Activated naive CD4-positive, alpha-beta T cell treated with anti-CD3 and anti-CD28 coated beads, Interleukin-2, amount 50 U/mL, for 16 hours (primary cell): ENCODE results near the gene PSMD5.

ENCODE experiments used
- DNase-seq: peaks from one replicate; pipeline ENCODE4 v3.0.0-alpha.2; 2020

Gene PSMD5

GRCh38 chr9:120842685-120843485 lies at the start of gene PSMD5:
TSS of gene PSMD5 (minus strand) at chr9:120842922. CDS start at chr9:120842909, 13 bp downstream.
- peak; percentile 90 for DNase-seq

GRCh38 chr9:120891884-120892747 lies 49.4 kb upstream of the PSMD5 start:
- no peak for DNase-seq

- peak; percentile 74 for DNase-seq
Measured at GRCh38 chr9:120891245-120891883, 48.6 kb upstream of the PSMD5 start.

DNA sequence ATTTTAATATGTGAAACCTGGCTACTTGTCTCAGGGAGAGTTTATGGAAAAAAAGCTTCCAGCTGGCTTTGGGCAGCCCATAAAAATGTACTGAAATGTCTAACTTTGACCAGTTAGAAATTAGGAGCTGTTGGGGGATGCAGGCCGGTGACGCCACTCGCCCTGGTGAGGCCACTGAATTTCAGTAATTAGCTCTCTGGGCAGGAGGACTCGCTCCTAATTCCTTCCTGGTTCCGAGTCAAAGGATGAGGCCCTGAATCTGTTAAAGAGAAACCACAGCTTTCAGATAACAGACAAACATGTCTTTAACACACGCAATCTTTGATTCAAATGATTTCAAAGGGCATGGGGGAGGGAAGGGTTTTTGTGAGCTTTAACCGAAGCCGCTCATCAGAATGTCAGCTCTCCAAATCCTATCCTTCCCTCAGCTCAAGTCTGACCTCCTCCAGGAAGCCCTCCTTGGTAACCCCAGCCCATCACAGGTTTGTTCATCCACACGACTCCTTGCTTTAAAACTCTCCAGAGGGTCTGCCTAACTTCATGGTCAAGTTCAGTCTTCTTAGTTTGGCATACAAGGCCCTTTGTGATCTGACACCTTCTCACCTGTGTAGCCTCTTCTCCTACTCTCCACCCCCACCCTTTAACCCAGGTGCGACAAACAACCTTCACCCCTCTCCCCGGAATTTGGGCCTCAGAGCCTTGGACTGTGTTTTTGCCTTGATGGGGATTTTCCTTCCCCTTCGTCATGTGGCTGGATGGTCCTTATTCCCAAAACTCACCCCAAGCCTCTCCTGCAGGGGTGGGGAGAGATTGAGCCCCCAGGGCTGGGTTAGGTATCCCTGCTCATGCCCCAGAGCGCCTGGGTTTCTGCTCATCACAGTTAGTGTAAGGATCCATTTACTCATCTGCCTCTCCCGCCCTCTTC lies 47.9 kb upstream of the PSMD5 start:
- DNase-seq: no peak

DNA sequence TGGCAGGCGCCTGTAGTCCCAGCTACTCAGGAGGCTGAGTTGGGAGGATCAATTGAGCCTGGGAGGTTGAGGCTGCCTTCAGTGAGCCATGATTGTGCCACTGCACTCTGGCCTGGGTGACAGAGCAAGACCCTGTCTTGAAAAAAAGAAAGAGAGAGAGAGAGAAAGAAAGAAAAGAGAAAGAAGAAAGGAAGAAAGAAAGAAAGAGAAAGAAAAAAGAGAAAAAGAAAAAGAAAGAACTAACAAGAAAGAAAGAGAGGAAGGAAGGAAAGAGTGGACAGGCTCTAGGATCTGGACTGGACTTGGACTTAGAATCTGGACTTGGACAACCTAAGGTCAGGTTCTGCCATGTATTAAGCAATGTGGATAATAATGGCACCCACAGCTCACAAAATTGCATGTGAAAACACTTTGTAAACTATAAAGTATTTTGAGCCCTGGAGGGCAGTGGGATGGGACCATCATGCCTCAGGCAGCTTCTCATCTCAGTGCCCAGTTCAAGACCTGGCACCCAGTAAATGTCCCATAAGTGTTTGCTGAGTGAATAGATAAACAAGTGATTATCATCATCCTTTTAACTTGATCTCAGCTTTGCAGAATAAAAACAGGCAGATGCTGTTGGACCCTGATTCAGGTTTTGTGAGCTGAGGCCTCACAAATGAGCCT lies 47.0 kb upstream of the PSMD5 start:
- DNase-seq: no peak

DNA sequence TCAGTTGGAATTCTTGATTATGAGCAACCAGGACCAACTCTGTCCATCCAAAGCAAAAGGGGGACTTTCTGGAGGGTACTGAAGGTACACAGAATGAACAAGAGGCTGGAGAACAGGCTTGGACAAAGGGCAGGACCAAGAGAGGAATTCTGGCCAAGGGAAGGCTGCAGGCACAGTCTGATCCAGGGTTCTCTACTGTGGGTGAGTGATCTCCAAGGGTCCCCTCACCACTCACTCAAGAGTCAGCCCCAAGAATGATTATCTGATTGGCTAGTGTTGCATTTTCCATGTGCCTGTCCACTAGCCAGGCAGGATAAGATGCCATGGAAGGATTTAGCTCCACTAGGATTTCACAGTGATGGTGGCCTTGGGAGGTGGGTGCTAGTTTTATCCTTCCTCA lies 45.9 kb upstream of the PSMD5 start:
- DNase-seq: no peak

DNA sequence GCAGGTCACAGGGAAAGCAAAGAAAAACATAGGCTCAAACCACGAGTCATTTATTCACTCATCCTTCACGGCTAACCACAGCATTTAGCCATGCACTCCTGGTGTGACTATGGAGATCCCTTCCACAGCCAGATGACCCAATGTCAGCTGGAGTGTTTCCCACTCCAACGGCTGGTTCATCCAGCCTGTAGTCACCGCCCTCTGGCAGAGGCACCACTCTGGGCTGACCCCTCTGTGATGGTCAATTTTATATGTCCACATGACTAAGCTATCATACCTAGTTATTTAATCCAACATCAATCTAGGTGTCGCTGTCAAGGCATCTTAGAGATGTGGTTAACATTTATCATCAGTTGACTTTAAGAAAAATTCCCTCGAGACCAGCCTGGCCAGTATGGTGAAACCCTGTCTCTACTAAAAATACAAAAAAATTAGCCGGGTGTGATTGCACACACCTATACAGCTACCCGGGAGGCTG lies 43.8 kb upstream of the PSMD5 start:
- DNase-seq: no peak

GRCh38 chr9:120885958-120886357 lies 43.2 kb upstream of the PSMD5 start:
- no peak for DNase-seq

DNA sequence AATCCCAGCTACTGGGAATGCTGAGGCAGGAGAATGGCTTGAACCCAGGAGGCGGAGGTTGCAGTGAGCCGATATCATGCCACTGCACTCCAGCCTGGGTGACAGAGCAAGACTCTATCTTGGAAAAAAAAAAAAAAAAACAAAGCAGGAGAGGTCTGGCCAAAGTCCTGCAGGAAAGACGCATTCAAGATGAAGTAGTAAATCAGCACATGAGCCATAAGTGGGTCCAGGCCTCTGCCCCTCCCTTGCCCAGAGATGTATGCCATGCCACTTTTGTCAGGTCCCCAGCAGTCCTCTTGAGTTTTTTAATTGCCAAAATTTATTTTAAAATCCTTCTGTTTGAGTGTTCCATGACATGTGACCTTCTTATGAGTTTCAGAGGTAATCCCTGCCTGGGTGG lies 42.7 kb upstream of the PSMD5 start:
- no peak for DNase-seq

- DNase-seq: no peak
Measured at GRCh38 chr9:120883608-120883996, 40.9 kb upstream of the PSMD5 start.

DNA sequence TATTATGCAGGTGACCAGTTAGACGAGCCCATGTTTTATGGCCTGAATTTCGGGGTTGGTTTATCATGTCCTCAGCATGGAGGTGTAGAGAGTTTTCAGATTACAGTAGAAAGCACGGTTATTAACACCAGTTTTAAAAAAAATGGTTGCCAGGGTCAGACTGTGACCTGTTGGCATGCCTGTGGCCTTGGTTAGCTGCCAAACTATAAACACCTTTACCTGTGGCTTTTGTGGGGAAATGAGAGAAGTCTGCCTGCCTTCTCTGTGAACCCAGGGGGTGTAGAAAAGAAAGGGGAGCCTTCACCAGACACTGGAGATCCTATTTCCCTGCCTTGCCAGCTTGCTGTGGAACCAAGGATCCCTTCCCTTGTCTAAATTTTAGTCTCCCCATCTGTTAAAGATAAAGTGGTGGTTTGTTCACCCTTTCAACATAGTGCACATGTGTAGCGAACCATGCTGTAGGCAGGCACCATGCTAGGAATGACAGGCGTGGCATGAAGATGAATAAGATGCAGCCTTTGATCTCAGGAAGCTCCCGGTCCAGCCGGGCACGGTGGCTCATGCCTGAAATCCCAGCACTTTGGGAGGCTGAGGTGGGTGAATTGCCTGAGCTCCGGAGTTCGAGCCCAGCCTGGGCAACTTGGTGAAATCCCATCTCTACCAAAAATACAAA lies 40.3 kb upstream of the PSMD5 start:
- no peak for DNase-seq

- DNase-seq: no peak
Measured at GRCh38 chr9:120879446-120879845, 36.7 kb upstream of the PSMD5 start.

DNA sequence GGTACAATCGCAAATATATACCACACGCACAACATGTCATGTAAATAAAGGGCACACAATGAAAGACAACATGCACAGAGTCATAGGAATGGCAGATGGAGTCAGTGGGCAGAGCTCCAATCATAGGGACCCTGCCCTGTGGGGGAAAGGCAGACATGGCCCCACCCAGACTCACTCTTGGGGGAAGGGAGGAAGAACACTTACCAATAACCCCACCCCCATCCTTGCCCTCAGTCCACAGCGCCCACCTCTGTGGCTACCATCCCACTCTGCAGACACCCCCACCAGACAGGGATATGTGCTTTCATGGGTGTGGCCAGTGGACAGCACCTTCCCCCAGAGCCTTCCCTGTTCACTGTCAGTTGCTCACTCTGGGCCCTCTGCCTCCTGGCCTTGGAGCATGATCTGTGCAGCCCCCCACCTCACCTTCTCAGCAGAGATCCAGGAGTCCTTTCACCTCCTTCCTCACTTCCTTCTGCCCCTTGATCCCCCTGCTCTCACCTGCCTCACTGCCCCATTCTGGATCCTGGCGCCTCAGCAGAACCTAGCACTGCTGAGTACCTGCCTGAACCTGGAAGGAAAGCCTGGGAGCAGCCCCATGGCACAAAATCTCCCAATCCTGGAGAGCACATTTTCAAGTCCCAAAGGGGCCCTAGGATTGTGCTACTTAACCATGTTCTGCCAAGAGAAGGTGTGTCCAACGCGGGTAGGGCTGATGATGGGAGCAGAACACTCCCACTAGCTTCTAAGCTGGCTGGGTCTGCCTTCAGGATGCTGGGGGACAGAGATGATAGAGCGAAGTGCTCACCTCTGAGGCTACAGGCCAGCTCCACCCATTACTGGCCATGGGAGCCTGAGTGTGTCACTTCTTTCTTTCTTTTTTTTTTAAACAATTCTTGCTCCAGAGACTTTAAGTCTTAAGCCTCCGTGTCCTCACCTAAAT lies 35.7 kb upstream of the PSMD5 start:
- no peak for DNase-seq

GRCh38 chr9:120877276-120878034 lies 34.7 kb upstream of the PSMD5 start:
- DNase-seq: peak; percentile 68

GRCh38 chr9:120876842-120877240 lies 34.1 kb upstream of the PSMD5 start, which contains the start of gene PHF19:
TSS of gene PHF19 (minus strand) at chr9:120877188. CDS start at chr9:120874741, 2,447 bp downstream.
- peak; percentile 41 for DNase-seq

DNA sequence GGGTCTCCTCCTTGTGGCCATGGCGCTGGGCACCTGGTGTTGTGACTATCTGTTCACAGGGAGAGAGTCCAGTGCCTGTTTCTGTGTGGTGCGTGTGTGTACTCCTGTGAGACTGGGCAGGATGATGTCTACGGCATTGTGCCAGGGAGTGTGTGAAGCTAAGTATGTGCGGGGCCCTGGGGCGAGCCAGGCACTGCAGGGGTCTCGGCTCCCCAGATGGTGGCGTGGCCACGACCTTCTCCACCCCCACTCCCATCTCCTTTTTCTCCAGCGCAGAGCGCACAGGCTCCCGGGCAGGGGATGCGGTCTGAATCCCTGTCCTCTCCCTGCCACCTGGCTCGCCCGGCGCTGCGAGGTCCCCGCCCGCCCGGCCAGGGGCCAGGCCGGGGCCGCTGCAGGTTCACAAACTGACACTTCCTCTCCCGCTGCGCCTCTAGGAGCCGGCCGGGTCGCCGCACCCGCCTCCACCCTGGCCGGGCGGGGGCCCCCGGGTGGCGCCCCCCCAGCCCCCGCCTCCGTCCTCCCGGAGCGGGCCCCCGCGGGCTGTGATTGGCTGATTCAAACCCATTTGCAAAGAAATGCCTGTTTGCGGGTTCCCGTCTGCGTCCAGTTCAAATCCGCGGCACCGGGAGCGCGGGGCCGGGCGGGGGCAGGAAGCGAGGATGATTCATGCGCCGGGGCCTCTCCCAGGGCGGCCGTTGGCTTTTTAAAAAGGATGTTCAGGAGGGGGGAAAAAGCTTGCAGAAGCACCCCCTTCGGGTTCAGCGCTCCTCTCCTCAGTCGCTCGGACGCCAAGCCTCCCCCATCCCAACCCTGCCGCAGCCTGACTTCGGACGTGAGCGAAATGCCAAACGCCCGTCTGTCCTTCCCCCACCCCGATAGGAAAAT lies 33.5 kb upstream of the PSMD5 start:
- DNase-seq: peak; percentile 74

DNA sequence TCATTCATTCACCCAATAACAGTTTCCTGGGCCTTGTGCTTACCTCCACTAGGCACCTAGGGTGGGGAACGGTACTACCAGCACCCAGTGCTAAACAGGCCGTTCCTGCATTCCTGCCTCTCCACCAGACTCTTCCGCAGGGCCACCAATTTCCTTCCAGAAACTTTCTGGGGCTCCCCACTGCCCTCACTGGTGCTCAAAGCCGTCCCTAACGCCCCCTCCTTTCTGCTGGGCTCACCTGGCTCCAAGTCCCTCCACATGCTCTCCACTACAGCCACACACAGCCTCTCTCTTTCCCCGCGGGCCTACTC lies 32.9 kb upstream of the PSMD5 start:
- no peak for DNase-seq

- no peak for DNase-seq
Measured at GRCh38 chr9:120875195-120875565, 32.5 kb upstream of the PSMD5 start.
